HG02870 (cell line): Measurements from ENCODE around the gene GP9.

Source experiments
- ATAC-seq: cut with Tn5 transposase; IDR thresholded peaks from one replicate; pipeline ENCODE4 v1.9.1; 2021; ENCODE audit warnings: mild to moderate bottlenecking, moderate library complexity; ENCODE audit not compliant: unreplicated experiment

GP9 gene

DNA sequence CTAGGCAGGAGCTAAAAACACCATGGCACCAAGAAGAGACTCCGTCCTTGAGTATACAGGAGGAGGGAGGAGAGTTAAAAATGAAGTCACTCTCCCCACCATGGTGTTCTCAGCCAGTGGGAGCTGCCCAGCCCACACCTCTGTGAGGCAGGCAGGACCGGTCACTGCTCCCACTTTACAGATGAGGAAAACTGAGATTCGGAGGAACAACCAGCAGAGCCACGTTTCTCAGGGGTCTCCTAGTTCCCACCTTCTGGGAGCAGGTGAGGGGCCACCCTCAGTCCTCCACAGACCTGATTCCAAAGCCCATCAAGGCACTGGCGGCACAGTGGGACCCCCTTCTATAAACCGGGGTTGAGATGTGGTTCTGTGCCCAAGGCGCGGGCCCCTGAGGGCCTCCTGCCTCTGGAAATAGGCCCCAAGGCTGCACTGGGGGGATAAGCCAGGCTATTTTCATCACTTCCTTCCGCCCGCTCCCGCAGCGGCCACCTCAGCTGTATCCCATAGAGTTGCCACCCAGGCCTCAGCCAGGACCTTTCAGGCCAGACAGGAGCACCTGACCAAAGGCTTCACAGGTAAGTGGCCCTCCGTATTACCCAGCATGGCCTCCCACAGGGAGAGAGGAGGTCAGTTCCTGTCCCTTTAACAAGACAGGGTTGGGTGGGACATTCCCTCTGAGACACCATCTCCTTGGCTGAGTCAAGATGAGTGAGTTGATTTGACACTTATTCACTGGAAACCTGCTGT lies at the start of gene GP9:
GP9 (plus strand) TSS at position 504 of the 747 bp plus-strand sequence. CDS start 961 bp downstream, outside the sequence.
- no peak for ATAC-seq

DNA sequence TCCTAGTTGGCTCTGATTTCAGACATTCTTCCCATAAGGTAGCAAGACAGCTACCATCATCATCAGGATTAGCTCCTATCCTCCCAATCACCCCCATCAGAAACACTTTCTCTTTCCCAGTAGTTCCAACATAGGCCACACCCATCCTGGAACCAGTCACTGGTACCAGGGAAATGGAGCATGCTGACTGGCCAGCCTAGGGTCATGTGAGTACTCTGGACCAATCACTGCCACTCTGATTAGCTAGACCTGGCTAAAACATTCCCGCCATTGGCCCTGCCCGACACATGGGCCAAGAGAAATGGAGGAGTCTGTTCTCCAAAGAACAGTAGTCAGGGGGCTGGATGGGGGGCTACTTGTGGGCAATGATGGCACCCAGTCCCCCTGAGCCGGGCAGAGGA lies 47.1 kb upstream of the GP9 start:
- no peak for ATAC-seq

GRCh38 chr3:129014148-129014547 lies 46.4 kb upstream of the GP9 start:
- ATAC-seq = no peak

DNA sequence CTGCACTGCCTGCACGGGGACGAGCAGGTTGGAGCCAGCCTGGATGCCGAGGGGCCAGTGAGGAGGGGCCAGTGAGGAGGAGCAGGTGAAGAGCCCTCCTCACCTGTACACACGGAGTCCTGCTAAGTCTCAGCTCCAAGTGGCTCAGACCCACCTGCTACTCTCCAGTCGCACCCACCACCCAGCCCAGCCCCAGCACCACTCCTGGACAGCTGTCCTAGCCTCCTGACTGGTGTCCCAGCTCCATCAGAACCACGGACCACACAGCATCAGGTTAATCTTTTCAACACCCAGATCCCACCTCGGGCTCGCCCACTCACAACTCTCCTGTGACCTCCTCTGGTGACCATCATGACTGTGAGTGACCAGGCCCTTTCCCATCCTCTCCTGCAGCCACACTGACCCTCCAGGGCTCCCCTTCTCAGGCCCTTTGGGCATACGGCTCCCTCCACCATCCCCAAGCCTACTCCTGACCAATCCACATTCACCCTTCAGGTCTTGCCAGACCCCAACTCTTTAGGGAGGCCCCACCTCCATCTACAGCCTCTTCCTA lies 45.7 kb upstream of the GP9 start:
- no peak for ATAC-seq

GRCh38 chr3:129015388-129016105 lies 45.0 kb upstream of the GP9 start:
- ATAC-seq = no peak

DNA sequence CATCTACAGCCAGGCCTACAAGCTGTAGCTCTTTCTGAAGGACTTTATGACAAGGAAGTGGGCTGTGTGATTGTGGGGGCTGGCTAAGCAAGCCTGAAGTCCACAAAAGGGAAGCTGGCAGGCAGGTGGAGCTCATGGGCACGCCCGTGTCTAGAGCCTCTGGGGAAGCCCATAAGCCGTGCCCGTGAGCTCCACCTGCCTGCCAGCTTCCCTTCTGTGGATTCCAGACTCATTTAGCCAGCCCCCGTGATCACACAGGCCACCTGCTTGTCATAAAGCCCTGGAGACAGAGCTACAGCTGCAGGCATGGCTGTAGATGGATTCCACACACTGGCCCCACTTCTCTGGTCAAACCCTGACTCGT lies 44.2 kb upstream of the GP9 start:
- no peak for ATAC-seq

- ATAC-seq = peak; percentile 85
These were observed 43.7 kb upstream of the GP9 start for GRCh38 chr3:129016720-129017483.

GRCh38 chr3:129017484-129017899 lies 43.1 kb upstream of the GP9 start:
- peak; percentile 14 for ATAC-seq

DNA sequence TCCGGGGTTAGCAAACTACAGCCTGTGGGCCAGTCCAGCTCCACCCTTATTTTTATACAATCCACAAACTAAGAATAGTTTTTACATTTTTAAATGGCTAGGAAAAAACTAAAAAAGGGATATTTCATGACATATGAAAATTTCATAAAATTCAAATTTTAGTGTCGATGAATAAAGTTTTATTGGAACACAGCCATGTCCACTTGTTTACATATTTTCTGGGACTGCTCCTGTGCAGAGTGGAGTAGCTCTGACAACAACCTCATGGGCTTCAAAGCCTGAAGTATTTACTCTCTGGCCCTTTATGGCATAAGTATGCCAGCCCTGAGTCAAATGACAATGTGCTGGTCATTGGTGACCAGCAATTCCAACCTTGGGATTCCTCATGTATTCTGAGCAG lies 42.3 kb upstream of the GP9 start:
- no peak for ATAC-seq

- no peak for ATAC-seq
These were observed 41.8 kb upstream of the GP9 start for GRCh38 chr3:129018751-129019150.

DNA sequence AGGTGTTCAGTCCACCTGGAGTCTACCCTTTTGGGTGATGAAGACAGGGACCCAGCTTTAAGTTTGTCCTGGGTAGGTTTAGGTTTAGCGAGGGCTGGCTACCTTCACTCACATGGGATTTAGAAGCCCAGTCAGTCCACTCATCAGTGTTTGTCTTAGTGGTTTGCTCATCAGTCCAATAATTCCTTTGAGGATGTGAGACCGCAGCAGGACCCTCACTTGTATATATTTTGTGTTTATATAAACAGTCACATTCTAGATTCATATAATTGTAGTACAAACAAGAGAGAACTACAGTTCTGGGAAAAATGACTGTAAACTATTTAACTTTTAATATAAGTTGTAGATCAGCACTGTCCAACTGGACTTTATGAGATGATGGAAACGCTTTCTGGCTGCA lies 41.3 kb upstream of the GP9 start:
- ATAC-seq = no peak

GRCh38 chr3:129020691-129021090 lies 39.9 kb upstream of the GP9 start:
- no peak for ATAC-seq

- ATAC-seq = no peak
These were observed 39.4 kb upstream of the GP9 start for GRCh38 chr3:129021140-129021551.

GRCh38 chr3:129022114-129023007 lies 38.2 kb upstream of the GP9 start:
- ATAC-seq = no peak

DNA sequence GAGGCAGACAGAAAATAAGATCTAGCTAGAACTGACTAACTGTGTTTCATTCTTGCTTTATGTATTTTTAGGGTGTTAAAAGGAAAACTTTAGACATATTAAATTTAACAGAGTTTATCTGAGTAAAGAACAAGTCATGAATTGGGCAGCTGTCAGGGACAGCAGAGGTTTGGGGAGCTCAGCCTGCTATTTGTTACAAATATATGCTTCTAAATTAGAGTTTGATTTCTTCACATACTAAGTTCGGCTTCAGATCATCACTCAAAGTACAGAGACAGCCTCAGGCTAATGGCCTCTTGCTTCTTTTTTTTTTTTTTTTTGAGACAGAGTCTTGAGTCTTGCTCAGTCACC lies 37.6 kb upstream of the GP9 start:
- no peak for ATAC-seq

DNA sequence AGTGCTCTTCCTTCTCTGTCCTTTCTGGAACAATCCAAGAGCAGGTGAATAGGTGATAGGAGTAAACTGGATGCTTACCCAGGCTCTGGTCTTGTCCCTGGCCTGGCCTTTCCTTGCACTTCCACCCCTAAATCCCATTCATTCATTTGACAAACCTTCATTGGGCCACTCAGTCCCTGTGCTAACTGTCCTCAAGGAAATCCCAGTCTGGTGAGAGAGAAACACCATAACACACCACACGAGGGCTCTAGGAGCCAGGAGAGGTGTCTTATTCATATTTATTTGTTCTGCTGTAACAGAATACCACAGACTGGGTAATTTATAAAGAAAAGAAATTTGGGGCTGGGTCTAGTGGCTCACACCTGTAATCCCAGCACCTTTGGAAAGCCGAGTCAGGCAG lies 36.7 kb upstream of the GP9 start:
- ATAC-seq = no peak

DNA sequence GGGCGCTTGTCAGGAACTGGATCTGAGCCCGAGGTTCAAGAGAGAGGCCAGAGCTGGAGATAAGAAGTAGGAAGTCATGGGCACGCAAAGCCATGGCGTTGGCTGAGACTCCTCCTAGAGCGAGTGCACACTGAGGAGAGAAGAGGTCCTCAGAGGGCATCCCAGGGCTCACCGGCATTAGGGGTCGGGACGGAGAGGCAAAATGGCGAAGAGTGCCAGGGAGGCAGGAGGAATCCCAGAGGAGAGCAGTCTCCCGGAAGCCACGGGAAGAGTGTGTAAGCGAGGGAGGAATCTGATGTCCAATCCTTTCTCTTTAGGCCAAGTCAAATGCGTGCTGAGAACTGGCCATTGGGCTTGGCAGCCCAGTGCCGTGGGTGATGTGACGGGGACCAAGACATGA lies 35.5 kb upstream of the GP9 start:
- ATAC-seq = no peak

DNA sequence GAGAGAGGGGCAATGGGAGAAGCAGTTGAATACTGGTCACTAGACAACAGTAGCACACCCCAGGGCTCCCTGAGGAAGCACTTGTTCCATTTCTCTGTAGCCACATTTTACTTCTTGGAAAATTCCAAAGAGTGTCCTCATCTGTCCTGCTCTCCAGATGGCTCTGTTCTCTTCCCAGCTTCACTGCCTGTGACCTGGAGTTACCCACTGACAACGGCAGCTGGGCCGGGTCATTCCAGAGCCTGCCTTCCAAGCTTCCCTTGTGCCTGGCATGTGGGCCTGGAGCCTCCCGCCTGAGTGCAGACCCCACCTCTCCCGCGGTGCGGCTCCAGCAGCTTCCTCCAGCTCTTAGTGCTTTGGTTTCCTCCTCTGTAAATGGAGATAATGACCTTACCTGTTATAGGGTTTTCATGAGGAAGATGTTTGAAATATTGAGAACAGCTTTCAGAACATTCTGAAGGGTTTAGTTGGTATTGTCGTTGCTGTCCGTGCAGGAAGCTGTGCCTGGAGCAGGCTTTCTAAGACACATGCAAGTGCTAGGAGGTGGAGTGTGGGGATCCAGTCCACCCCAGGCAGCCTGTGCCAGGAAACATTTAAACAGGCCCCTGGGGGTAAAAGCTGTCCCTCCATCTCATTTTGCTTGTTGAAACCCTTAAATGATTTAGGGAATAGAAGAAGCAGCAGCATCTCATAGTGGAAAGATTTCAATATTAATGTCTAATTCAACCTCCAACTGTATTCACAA lies 34.7 kb upstream of the GP9 start:
- no peak for ATAC-seq

DNA sequence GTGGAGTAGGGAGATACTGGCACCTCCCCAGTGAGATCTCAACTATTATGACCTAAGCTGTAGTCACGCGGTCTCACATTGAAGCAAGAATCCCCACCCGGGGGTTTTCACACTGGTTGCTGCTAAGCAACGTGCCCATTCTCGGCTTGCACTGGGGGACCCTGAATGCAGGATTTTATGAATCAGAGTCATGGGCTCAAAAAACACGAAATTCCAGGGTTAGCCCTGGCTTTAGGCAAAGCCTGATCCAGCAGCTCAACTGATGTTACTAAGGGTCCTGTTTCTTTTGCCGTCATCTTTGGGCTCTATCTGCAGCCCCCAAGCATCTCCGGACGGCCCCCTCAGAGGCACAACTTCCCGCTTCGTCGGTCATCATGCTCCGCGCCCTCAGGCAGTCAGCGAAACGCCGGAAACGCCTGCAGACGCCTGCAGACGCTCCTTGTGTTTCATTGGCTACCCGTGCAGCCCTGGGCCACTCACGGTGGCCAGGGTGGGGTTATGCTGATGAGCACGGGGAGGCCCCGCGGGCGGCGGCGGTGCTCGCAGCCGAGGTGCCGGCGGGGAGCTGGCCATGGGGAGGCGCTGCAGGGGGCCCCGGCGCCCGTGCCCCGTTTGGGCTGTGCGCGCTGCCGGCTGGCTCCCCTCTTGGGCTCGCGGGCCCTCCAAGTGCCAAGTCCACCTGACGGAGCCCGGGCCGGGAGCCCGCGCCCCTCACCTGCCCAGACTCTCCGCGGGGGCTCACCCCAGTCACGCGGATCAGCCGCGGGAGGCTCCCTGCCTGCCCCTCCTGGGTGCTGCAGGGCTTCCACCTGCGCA lies 33.6 kb upstream of the GP9 start:
- ATAC-seq = peak; percentile 98
